AG04450 (cell line): ENCODE measurements around the gene SIRT7. TPM values are rescaled to one million over a fixed set of nuclear protein-coding genes. Genes with fewer than 3 reads are reported as not detected.
A peak's percentile ranks its signal among the peaks of the same experiment; 100 is the strongest.

Source experiments
- CTCF ChIA-PET: fragments of 300-600, 350-600 bp; formaldehyde crosslinking; extraction: SDS; loops from one replicate; lab custom pipeline; 2022; ENCODE audit warnings: antibody characterized with exemption, inconsistent platforms; lab: Charles Lee
- POLR2A ChIA-PET: fragments of 350-600 bp; formaldehyde crosslinking; extraction: SDS; loops from one replicate; lab custom pipeline; 2021; ENCODE audit warnings: antibody characterized with exemption, inconsistent platforms; lab: Yijun Ruan, JAX
- DNase-seq: peaks from one replicate; pipeline ENCODE4 v3.0.0-alpha.2; 2011; ENCODE audit warnings: low read depth, low spot score
- H3K27ac ChIP-seq: one replicate; pipeline ENCODE4 v1.5.1; 2012; ENCODE audit warnings: low read depth, low read length, control low read depth
- H3K27me3 ChIP-seq: one replicate; pipeline ENCODE4 v1.6.0; 2012; ENCODE audit warnings: low read length; ENCODE audit not compliant: control insufficient read depth, insufficient read depth
- H3K4me3 ChIP-seq: 2 replicates; pipeline ENCODE4 v1.5.1; 2011; ENCODE audit warnings: mild to moderate bottlenecking, low read depth, low read length, control low read depth
- H3K9me3 ChIP-seq: 2 replicates; pipeline ENCODE4 v1.5.1; 2012; ENCODE audit warnings: low read length; ENCODE audit not compliant: control insufficient read depth, insufficient read depth
- CTCF ChIP-seq: IDR thresholded peaks from 2 replicates; pipeline ENCODE4 v1.5.1; 2011; ENCODE audit warnings: low read depth, low read length, control low read depth, inconsistent platforms
- polyA plus RNA-seq: library from polyadenylated mRNA; depleted of rRNA; stranded (reverse); fragments of >200 nt; gene quantifications from 2 replicates; pipeline ENCODE4 v1.2.3, GENCODE V29; 2011

Gene SIRT7
- polyA plus RNA-seq, 1 experiment, result 4.3 TPM

GRCh38 chr17:81868674-81869220 is 49.2 kb downstream of the SIRT7 start:
- peak overlapping the region; percentile 81 for H3K4me3 ChIP-seq
- H3K27me3 ChIP-seq, result no peaks in the 10 kb centered on the region
- no peaks in the 10 kb centered on the region; the same call in 1 of the 2 replicates for H3K9me3 ChIP-seq
- ChIA-PET CTCF (interaction anchor here (1.2 kb wide), 1 partner anchor 151 kb away, joined by 3 read pairs; no protein-coding TSS in a partner anchor), POLR2A (interaction anchor here (1.4 kb wide), 1 partner anchor 9 kb away, joined by 4 read pairs; no protein-coding TSS in a partner anchor)
- DNase-seq, result peak; percentile 64
- H3K27ac ChIP-seq, result peak overlapping the region; percentile 88
- no peak for TF ChIP-seq CTCF

- H3K9me3 ChIP-seq, result no peaks in the 10 kb centered on the region; the same call in 1 of the 2 replicates
- no peak overlapping the region for H3K4me3 ChIP-seq
- ChIA-PET POLR2A (no interaction called here), CTCF (no interaction called here)
- H3K27me3 ChIP-seq, result no peaks in the 10 kb centered on the region
- H3K27ac ChIP-seq, result peak overlapping the region; percentile 73
- TF ChIP-seq CTCF, result no peak
- no peak for DNase-seq
Observed at GRCh38 chr17:81867991-81868673, 49.8 kb downstream of the SIRT7 start.

- Histone ChIP-seq H3K27me3 (no peaks in the 10 kb centered on the region), H3K27ac (peak overlapping the region; percentile 73), H3K9me3 (no peaks in the 10 kb centered on the region; the same call in 1 of the 2 replicates), H3K4me3 (no peak overlapping the region)
- ChIA-PET CTCF (no interaction called here), POLR2A (interaction anchor here (0.6 to 1.2 kb wide), 3 partner anchors 11 to 184 kb away, joined by 3 to 6 read pairs (median 3); partner anchors contain the start of genes ARL16, HGS and MCRIP1)
- no peak for DNase-seq
- no peak for TF ChIP-seq CTCF
Observed at GRCh38 chr17:81867170-81867990, 50.6 kb downstream of the SIRT7 start.

GRCh38 chr17:81866440-81867169 is 51.4 kb downstream of the SIRT7 start:
- ChIA-PET POLR2A (interaction anchor here (0.6 to 1.7 kb wide), 4 partner anchors 12 to 183 kb away, joined by 3 to 6 read pairs (median 4); partner anchors contain the start of genes ARL16 and HGS), CTCF (no interaction called here)
- Histone ChIP-seq H3K27me3 (no peaks in the 10 kb centered on the region), H3K4me3 (no peak overlapping the region), H3K27ac (peak overlapping the region; percentile 73), H3K9me3 (no peaks in the 10 kb centered on the region; the same call in 1 of the 2 replicates)
- no peak for DNase-seq
- no peak for TF ChIP-seq CTCF
